Erythroblast (primary cell): ENCODE results near the gene RPL11.
A peak's percentile ranks its signal among the peaks of the same experiment; 100 is the strongest.
"Not testable (repeated sequence)": the region's sequence is repeated elsewhere in the genome, so short reads cannot be mapped to it uniquely, and the experiment has no call there.

Experiments used
- DNase-seq, 2 experiments: peaks; one replicate each; lab custom pipeline; 2025; lab: John Stamatoyannopoulos, UW
- GATA1 ChIP-seq: IDR thresholded peaks from 2 replicates; pipeline ENCODE4 v1.6.1; 2011; ENCODE audit warnings: low read depth, mild to moderate bottlenecking, control low read depth, low read length, moderate library complexity
- POLR2A ChIP-seq: IDR thresholded peaks from 2 replicates; pipeline ENCODE4 v1.6.1; 2011; ENCODE audit warnings: mild to moderate bottlenecking, low read length

Gene RPL11

GRCh38 chr1:23696335-23696989, 4.9 kb downstream of the RPL11 start:
- TF ChIP-seq POLR2A (no peak), GATA1 (no peak)
- no peak for DNase-seq

DNA sequence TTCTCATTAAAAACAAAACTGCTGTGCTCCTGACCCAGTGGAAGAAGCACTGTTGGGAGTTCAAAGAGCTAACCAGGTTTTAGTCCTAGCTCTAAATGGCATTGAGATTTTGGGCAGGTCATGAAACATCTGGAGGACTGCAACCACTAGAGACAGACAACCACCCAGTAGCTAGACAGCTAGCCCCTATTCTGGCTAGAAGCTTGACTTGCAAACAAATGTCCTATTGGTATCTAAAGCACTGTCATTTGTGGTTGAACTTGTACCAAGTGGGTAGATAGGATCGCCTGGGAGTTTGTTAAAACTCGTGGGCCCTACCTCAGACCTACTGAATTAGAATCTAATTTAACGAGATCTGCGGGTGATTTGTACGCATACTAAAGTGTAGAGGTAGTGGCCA, 6.9 kb downstream of the RPL11 start:
- TF ChIP-seq POLR2A (no peak), GATA1 (no peak)
- no peak for DNase-seq

GRCh38 chr1:23699280-23700179, 7.9 kb downstream of the RPL11 start:
- TF ChIP-seq GATA1 (no peak), POLR2A (no peak)
- DNase-seq, result no peak

- TF ChIP-seq POLR2A (no peak), GATA1 (no peak)
- DNase-seq, result no peak
These were observed 9.7 kb downstream of the RPL11 start for GRCh38 chr1:23701310-23701709.

DNA sequence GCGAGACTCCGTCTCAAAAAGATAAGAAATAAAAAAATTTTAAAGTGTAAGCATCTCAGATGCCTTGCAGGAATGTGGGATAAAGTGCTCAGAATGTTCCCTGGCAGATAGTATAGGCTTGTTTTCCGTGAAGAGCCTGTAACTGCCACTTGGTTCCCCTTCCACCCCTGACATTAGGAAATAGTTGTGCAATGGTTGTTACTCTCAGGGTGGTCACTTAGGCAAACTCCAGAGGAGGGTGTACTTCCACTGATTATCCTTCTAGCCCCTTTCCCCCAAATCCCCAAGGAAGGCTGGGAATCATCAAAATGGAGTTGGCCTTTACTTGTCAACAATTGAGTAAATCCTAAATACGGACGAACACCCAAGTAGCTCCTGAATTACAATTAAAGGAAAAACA, 10.4 kb downstream of the RPL11 start:
- no peak for DNase-seq
- TF ChIP-seq POLR2A (no peak), GATA1 (no peak)

DNA sequence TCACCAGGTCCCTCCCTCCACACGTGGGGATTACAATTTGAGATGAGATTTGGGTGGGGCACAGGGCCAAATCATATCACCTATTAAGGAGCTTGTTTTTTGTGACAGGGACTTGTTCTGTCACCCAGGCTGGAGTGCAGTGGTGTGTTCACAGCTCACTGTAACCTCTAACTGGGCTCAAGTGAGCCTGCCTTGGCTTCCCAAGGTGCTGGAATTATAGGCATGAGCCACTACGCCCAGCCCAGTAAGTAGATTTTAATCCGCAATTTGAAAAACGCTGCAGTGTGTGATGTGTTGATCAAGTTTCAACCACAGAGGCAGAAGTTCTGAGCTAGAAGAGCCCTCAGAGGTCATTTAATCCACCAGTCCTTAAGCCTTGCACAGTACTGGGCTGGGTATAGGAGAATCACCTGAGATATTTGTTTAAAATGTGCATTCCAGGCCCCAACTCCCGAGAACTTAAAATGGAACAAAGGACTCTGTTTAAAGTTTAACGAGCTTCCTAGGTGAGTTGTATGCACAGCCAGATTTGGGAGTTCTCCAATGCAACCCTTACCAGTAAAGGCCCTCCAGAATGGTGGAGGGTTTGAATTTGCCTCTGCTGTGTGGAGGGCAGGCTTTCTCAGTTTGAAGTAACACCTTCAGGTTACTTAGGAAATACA, 13.4 kb downstream of the RPL11 start:
- DNase-seq, result no peak
- no peak for TF ChIP-seq POLR2A
- no peak for TF ChIP-seq GATA1

DNA sequence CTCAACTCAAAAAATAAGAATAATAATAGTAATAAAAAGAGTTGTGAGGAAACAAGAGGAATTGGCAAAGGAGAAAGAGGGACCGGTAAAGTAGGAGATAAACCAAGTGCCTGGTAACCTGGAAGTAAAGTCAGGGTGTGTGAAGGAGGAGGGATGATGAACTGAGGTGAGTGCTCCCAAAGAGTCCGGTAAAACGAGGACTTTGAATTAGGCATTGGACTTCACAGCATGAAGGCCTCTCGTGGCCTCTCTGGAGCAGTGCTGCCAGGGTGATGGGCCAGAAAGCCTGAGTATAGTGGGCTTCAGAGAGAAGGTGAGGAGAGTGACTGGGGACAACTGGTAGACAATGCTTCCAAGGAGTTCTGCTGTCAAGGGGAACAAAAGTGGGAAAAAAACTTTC, 17.6 kb downstream of the RPL11 start:
- TF ChIP-seq POLR2A, result no peak
- no peak for TF ChIP-seq GATA1
- DNase-seq, result no peak

GRCh38 chr1:23718482-23718881, 26.9 kb downstream of the RPL11 start:
- DNase-seq, result peak in 1 of 2 experiments; percentile 45
- no peak for TF ChIP-seq GATA1
- TF ChIP-seq POLR2A, result no peak

- no peak for DNase-seq
- TF ChIP-seq GATA1 (no peak), POLR2A (no peak)
These were observed 27.7 kb downstream of the RPL11 start for GRCh38 chr1:23719162-23719820.

- no peak for DNase-seq
- TF ChIP-seq POLR2A, result no peak
These were observed 28.8 kb downstream of the RPL11 start for GRCh38 chr1:23720256-23720995.

- TF ChIP-seq GATA1 (no peak), POLR2A (no peak)
- DNase-seq, result no peak
These were observed 31.0 kb downstream of the RPL11 start for GRCh38 chr1:23722652-23723051.

GRCh38 chr1:23726686-23727085, 35.1 kb downstream of the RPL11 start:
- no peak for TF ChIP-seq GATA1
- TF ChIP-seq POLR2A, result no peak
- no peak for DNase-seq

GRCh38 chr1:23727362-23727811, 35.8 kb downstream of the RPL11 start:
- TF ChIP-seq POLR2A, result no peak
- no peak for TF ChIP-seq GATA1
- DNase-seq, result no peak

DNA sequence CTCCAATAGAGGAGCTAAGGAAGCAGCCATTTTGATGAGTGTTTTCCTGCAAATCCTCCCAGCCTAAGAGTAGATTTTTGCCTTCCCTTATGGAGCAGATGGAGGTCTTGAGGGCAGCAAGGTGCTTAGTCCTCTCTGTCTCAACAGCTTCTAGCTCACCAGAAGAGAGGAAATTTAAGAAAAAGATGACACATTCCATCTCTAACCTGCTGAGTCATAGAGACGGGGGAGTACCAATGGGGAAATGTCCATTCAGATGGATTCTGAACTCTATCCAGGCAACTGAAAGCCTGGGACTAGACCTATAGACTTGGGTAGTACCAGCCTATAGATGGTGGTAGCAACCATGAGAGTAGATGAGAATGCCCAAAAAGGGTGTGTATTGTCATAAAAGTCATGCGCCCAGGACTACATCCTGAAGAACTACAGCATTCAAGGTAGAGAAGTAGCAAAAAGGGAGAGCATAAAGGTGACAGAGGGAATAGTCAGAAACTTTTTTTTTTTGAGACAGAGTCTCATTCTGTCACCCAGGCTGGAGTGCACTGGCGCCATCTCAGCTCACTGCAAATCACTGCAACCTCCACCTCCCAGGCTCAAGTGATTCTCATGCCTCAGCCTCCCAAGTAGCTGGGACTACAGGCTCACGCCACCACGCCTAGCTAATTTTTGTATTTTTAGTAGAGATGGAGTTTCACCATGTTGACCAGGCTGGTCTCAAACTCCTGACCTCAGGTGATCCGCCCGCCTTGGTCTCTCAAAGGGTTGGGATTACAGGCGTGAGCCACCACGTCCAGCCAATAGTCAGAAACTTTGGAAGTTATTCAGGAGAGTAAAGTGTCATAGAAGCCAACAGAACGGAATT, 41.0 kb downstream of the RPL11 start:
- no peak for DNase-seq
- TF ChIP-seq GATA1 (no peak), POLR2A (no peak)

GRCh38 chr1:23733281-23733680, 41.7 kb downstream of the RPL11 start:
- DNase-seq, result not testable (repeated sequence)
